NCI-H2196 (cell line): ENCODE data around the gene VMP1.

Experiments used
- DNase-seq: peaks from one replicate; lab custom pipeline; 2025; ENCODE audit not compliant: unreplicated experiment; lab: John Stamatoyannopoulos, UW

Gene VMP1

GRCh38 chr17:59707149-59707970 is at the start of gene VMP1, which contains the start of gene PTRH2:
Gene VMP1 (plus strand): TSS chr17:59707654. CDS start chr17:59731447, 23,793 bp downstream.
Gene PTRH2 (minus strand): TSS chr17:59707430. CDS start chr17:59697978, 9,452 bp downstream.
- DNase-seq = peak; percentile 99

DNA sequence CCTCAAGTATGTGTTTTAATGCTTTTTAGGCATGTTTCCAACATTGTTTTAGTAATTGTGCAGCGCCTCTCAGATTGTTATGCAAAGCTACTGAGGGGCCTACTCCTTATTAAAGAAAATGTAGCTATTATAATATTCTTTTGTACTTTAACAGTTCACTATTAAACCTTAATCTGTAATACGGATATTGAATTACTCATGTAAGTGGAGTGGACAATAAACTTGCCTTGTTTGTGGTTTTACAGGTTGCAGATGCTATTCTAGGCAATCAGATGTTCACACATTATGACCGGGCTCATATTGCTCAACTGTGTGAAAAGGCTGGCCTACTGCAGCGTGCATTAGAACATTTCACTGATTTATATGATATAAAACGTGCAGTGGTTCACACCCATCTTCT is 41.2 kb upstream of the VMP1 start:
- no peak for DNase-seq

DNA sequence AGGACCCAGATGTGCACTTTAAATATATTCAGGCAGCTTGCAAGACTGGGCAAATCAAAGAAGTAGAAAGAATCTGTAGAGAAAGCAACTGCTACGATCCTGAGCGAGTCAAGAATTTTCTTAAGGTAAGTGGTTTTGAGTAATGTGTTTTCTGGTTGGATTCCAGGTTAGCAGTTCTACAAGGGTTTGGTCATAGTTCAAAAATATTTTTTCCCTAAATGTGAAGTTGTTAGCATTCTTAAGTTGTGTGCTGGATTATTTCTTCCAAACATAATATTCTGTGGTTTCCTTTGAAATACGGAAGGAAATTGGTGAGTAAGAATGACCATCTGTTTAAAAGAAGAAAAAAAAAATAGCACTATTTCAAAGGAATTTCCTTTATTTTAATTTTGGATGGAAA is 38.6 kb upstream of the VMP1 start:
- no peak for DNase-seq

GRCh38 chr17:59669411-59669810 is 38.0 kb upstream of the VMP1 start:
- DNase-seq = no peak

- DNase-seq = no peak
These were observed 37.5 kb upstream of the VMP1 start for GRCh38 chr17:59669944-59670343.

DNA sequence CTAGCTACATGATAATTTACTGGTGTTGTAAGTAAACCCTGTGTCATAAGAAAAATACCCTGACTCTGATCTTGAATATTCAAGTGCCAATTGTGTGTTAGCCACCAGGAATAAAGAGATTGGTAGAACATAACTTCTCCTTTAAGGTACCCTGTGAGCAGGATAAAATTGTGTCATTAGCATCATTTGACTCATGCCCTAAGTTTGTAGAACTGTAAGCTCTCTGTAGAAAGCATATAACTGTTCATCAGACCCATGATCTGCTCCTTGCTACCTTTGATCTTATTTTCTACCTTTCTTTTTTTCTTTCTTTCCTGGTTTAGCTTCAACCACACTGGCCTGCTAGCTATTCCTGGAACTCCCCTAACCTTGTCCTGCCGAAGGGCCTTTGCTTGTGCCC is 36.1 kb upstream of the VMP1 start:
- no peak for DNase-seq

GRCh38 chr17:59675231-59675630 is 32.2 kb upstream of the VMP1 start:
- no peak for DNase-seq

- DNase-seq = no peak
These were observed 30.7 kb upstream of the VMP1 start for GRCh38 chr17:59676716-59677115.

GRCh38 chr17:59678918-59679317 is 28.5 kb upstream of the VMP1 start:
- DNase-seq = no peak

- no peak for DNase-seq
These were observed 27.1 kb upstream of the VMP1 start for GRCh38 chr17:59680314-59680713.

DNA sequence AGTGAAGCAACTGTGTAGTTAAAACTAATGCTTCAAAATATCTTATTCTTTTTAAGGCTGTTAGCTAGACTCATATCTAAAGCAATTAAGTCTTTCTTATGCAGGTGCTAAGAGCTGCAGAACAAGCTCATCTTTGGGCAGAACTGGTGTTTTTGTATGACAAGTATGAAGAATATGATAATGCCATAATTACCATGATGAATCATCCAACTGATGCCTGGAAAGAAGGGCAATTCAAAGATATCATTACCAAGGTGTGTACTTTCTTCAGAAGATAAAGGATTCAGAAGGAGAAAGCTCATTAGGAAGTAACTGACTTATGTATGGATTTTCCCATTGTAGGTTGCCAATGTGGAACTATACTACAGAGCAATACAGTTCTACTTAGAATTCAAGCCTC is 24.2 kb upstream of the VMP1 start:
- no peak for DNase-seq

- DNase-seq = no peak
These were observed 22.5 kb upstream of the VMP1 start for GRCh38 chr17:59684967-59685366.

- no peak for DNase-seq
These were observed 19.4 kb upstream of the VMP1 start for GRCh38 chr17:59688008-59688407.

DNA sequence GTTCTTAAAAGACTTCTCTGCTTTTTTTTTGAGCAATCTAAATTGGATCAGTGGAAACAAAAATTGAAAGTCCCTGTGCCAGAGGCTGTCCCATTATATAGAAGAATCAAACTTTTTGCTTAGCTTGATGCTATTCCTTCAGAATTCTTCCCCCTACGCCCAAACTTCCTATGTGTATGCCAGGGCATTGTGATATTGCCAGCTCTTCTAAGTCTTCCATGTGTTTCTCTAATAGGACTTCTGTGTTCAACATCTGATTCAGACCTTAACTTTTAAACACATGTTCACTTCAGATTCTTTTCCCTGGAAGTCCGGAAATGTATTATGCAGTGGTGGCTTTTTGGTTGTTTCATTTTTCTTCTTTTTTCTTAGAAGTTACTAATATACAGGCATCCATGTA is 19.0 kb upstream of the VMP1 start:
- no peak for DNase-seq

DNA sequence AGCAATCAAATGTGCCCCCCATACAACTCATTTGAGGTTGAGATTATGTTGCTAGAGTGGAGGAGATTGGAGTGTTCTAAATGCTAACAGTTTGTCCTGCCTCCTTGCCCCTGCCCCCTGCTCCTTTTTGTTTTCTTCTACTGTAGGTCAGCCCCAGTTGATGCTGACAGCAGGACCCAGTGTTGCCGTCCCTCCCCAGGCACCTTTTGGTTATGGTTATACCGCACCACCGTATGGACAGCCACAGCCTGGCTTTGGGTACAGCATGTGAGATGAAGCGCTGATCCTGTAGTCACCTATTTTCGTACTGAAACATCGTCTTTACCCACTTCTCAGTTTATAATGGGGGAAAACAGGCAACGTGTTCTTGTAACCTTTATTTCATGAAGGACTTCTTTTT is 13.9 kb upstream of the VMP1 start:
- DNase-seq = no peak

GRCh38 chr17:59694344-59694743 is 13.1 kb upstream of the VMP1 start:
- DNase-seq = no peak

- DNase-seq = no peak
These were observed 11.3 kb upstream of the VMP1 start for GRCh38 chr17:59695945-59696681.

DNA sequence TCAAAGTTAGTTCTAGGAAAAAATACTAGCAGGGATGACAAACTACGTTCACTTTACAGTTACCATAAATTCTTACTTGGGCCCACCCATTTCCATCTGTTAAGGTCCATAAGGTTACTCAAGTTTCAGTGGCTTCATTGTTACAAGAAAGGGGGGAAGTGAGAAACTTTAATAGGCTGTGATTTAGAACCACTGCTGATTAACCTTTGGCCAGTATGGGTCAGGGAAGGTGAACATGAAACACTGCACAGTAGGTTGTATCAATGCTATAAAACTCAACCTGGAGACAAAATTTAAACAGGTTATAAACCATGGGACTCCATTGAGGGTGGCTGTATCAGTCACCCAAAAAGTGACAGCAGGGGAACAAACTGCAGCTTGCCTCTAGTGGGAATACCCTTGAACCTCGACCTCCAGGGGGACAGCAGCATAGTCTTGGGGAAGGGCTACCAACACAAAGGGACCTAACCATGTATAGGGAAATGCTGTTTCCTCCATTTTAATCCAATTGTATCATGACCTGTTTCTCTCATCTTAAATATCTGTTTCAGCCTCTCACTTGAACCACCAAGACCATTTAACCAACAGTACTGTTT is 10.7 kb upstream of the VMP1 start:
- DNase-seq = no peak

- DNase-seq = no peak
These were observed 9.3 kb upstream of the VMP1 start for GRCh38 chr17:59698143-59698542.

- no peak for DNase-seq
These were observed 8.2 kb upstream of the VMP1 start for GRCh38 chr17:59699218-59699617.

GRCh38 chr17:59699786-59700185 is 7.7 kb upstream of the VMP1 start:
- DNase-seq = no peak

DNA sequence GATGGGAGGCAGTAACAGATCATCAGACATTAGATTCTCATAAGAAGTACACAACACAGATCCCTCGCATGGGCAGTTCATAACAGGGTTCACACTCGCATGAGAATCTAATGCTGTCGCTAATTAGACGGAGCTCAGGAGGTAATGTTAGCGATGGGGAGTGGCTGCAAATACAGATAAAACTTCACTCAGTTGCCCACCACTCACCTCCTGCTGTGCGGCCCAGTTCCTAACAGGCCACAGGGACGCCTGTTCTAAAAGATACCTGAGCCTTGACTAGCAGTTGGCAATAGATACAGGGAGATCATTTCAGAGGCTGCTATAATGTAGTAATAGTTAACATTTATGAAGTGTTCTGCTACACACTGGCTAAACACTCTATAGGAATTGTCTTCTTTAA is 5.2 kb upstream of the VMP1 start:
- DNase-seq = no peak
